ENCODE measurements around the gene PARG.
"Not testable (repeated sequence)": the region's sequence is repeated elsewhere in the genome, so short reads cannot be mapped to it uniquely, and the experiment has no call there.

DNA sequence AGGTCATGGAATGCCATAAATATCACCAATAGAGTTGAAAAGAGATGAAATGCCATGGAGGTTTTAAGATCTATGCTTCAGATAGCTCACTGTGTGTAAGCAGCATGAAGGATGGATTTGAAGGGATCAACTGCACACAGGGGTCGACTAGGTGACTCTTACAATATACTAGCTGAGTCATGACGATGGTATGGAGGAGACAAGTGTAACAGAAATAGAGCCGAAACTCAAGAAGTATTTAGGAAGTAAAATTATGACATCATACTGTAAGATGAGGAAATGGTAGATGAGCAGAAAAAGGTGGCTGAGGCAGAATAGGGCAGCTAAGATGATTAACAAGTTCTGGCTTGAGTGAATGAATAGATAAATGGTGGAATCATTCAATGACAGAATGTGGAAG, 38.0 kb downstream of the PARG start:
- TF ChIP-seq, protein P1, sequence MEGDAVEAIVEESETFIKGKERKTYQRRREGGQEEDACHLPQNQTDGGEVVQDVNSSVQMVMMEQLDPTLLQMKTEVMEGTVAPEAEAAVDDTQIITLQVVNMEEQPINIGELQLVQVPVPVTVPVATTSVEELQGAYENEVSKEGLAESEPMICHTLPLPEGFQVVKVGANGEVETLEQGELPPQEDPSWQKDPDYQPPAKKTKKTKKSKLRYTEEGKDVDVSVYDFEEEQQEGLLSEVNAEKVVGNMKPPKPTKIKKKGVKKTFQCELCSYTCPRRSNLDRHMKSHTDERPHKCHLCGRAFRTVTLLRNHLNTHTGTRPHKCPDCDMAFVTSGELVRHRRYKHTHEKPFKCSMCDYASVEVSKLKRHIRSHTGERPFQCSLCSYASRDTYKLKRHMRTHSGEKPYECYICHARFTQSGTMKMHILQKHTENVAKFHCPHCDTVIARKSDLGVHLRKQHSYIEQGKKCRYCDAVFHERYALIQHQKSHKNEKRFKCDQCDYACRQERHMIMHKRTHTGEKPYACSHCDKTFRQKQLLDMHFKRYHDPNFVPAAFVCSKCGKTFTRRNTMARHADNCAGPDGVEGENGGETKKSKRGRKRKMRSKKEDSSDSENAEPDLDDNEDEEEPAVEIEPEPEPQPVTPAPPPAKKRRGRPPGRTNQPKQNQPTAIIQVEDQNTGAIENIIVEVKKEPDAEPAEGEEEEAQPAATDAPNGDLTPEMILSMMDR (IDR thresholded peaks at IDR 0.05) = not testable (repeated sequence)
- not testable (repeated sequence) for TF ChIP-seq POLR2A (IDR thresholded peaks at IDR 0.05)
